GM21447 (cell line): Measurements from ENCODE around the gene TOP3A.

Experiments
- ATAC-seq: cut with Tn5 transposase; IDR thresholded peaks from one replicate; pipeline ENCODE4 v1.9.1; 2021; ENCODE audit not compliant: unreplicated experiment

Gene TOP3A

DNA sequence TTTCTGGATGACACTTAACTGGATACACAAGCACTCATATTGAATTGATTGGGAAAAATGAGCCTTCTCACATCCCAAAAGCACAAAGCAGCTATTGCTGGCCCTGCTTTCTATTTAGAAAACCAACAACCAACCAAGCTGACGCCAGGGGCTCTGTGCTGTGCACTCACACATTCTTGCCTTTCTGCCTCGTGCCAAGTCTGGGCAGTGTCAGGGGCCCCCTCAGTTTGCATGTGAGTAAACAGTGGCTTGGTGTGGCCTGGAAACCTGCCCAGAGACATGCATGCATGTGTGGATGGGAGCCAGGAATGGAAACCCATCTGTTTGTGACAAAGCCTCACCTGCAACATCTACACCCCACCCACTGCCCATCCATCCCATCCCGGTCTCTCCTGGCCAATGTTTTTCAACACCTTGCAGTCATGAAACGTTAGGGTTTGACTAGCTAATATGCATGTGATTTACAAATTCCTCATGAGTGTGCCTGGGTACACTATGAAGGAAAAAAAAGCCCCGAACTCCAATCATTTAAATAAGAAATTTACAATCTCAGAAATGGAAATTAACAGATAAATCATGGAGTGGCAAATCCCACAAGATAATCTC is 33.9 kb downstream of the TOP3A start:
- ATAC-seq, result no peak

GRCh38 chr17:18280249-18280648 is 34.5 kb downstream of the TOP3A start:
- ATAC-seq, result no peak

- no peak for ATAC-seq
These were observed 35.9 kb downstream of the TOP3A start for GRCh38 chr17:18278867-18279266.

DNA sequence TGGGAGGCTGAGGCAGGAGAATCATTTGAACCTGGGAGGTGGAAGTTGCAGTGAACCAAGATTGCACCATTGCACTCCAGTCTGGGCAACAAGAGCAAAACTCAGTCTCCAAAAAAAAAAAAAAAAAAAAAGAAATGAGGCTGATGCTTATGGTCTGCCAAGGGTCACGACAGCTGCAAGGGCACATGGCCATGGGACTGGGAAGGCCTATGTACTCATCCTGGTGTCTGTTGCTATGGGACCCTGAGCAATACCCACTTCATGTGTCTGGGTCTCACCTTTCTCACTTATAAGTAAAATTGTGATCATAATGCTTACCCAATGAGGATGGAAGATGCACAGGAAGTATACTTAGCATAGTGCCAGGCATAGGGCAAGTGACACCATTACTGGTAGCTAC is 37.7 kb downstream of the TOP3A start:
- ATAC-seq, result no peak

DNA sequence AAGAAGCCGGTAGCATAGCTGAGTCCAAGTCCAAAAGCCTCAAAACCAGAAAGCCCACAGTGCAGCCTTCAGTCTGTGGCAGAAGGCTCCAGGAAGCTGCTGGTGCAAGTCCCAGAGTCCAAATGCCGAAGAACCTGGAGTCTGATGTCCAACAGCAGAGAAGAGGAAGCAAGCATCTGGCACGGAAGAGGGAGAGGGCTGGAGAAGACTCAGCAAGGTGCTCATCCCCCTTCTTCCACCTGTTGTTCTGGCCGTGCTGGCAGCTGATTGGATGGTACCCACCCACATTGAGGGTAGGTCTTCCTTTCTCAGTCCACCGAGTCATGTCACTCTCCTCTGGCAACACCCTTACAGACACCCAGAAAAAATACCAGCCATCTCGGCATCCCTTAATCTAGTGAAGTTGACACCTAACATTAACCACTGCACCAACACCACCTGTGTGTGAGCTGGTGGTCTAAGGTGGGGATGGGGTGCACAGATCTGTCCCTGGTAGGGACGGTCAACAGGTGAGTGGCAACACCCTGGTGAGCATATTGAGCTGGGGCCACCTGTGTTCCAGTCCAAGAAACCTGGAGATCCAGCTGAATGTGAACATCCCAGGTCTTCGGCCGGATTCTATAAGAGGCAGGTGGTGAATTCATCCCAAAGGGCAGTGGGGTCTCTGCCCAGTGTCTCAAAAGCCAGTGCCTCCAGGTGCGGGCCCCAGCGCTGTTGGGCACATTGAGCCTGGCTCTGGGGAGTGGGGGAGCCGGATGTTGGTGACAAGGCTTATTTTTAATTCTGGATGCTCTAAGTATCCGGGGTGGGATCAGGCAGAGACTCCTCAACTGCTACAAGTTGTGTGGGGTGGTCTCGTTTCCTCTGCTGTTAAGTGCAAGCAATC is 44.5 kb downstream of the TOP3A start:
- no peak for ATAC-seq

- no peak for ATAC-seq
These were observed 46.7 kb downstream of the TOP3A start for GRCh38 chr17:18267927-18268711.

GRCh38 chr17:18267366-18267765 is 47.4 kb downstream of the TOP3A start:
- ATAC-seq, result no peak

DNA sequence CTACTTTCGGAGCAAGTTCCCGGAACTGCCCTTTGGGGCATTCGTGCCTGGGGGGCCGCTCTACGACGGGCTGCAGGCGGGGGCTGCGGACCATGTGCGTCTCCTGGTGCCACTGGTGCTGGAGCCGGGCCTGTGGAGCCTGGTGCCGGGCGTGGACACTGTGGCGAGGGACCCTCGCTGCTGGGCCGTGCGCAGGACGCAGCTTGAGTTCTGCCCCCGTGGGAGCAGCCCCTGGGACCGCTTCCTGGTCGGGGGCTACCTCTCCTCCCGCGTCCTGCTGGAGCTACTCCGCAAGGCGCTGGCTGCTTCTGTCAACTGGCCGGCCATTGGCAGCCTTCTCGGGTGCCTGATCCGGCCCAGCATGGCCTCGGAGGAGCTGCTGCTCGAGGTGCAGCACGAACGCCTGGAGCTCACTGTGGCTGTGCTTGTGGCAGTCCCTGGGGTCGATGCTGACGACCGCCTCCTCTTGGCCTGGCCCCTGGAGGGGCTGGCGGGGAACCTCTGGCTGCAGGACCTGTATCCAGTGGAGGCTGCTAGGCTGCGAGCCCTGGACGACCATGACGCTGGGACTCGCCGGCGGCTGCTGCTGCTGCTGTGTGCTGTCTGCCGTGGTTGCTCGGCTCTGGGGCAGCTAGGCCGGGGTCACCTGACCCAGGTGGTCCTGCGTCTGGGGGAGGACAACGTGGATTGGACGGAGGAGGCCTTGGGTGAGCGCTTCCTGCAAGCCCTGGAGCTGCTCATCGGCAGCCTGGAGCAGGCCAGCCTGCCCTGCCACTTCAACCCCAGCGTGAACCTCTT is 50.7 kb downstream of the TOP3A start:
- no peak for ATAC-seq

DNA sequence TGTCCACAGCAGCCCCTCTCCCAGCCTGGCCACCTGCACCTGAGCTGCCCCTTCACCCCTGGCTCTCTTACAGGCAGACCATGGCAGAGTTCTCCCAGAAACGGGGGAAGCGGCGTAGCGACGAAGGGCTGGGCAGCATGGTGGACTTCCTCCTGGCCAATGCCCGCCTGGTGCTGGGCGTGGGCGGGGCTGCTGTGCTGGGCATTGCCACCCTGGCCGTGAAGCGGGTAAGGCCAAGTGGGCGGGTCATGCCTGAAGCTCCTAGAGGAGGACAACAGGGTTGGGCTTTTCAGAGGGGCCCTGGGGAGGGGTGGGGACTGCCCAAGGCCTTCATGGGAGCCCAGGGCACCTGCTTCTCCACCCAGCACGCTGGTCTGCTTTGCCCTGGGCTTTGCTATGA is 52.2 kb downstream of the TOP3A start:
- ATAC-seq, result no peak

GRCh38 chr17:18262111-18262510 is 52.7 kb downstream of the TOP3A start:
- no peak for ATAC-seq

- ATAC-seq, result no peak
These were observed 53.1 kb downstream of the TOP3A start for GRCh38 chr17:18261659-18262058.

- peak; percentile 9 for ATAC-seq
These were observed 53.7 kb downstream of the TOP3A start for GRCh38 chr17:18261146-18261515.

DNA sequence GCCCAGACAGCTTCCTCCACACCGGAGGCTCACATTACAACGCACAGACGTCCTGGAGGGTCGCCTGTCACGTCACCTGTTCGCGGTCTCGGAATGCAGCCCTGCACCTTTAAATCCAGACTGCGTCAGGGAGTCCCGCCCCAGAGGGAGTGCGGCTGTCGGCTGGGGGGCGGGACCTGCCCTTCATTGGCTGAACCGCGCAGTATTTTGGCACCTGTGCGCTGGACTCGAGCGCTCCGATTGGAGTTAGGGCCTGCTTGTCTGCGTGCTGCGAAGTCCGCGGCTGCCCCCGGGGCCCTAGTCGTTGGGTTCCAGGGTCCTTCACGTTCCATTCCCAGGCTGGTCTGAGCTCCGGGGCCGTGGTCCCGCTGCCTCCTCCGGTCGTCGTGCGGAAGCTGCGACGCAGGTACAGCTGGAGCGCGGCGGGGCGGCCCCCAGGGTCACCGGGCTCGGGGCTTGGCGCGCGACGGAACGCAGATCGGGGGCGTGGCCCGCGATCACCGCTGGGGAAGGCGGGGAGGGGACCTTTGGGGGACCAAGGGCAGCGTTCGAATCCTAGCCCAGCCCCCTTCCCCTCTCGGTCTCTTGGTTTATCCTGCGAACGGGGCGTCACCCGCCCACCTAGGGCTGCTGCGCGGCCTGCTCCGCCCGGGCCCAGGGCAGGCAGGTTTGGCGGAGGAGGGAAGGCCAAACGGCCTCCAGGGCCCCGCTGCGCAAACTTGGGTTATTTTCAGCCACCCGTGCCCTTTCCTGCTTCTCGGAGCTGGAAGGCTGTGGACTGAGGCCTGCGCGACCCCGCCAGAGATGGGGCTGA is 54.3 kb downstream of the TOP3A start, which contains the start of gene MIEF2:
Gene MIEF2 (plus strand): TSS at position 331 of the 814 bp plus-strand sequence. CDS start 2,059 bp downstream, outside the sequence.
- peak; percentile 76 for ATAC-seq

- peak; percentile 4 for ATAC-seq
These were observed 55.0 kb downstream of the TOP3A start for GRCh38 chr17:18259621-18260331.

DNA sequence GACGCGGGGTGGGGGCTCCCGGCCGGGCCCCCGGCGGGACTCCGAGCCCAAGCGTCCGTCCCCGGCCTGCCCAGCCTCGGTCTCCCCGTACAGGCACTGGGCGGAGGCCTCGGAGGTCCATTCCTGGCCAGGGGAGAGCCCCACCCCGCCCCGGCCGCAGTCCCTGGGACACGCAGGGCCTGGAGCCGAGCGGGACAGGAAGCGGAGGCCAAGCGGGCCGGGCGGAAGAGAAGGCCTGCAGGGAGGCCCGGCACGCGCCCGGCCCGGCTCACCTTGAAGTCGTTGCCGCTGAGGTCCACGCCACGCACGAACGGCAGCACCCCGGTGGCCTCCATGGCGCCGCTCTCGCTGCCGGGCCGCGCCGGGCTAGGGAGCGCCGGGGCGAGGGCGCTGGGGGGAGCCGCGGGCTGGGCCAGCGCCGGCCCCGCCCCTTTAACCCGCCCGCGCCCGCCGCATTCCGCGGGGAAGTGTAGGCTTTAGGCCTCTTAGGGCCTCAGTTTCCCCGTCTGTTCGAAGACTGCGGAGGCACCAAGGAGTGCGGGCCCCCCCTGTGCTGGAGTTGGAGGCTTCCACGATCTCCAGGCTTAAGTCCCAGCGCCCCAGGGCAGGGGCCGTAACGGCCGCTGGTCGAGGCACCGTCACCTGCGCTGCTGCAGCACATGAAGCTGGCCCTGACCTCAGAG is 56.3 kb downstream of the TOP3A start, which contains the start of gene FLII:
Gene FLII (minus strand): TSS at position 383 of the 683 bp plus-strand sequence. CDS start 48 bp downstream, at position 335.
- no peak for ATAC-seq

DNA sequence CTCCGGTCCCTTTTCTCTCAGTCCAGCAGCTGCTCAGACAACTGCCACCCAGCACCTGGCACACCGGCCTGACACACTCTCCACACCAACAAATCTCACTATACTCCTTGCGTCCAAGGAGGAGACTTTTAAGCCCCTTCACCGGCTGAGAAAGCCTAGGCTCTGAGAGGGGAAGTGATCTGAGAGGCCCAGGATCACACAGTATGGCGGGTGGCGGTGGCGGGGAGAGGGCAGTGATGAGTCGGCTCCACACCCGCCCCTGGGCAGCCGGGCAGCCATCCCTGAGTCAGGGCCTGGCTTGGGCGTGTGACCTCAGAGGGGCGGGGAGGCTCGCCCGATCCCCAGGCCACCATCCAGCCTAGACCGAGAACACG is 56.8 kb downstream of the TOP3A start:
- no peak for ATAC-seq

DNA sequence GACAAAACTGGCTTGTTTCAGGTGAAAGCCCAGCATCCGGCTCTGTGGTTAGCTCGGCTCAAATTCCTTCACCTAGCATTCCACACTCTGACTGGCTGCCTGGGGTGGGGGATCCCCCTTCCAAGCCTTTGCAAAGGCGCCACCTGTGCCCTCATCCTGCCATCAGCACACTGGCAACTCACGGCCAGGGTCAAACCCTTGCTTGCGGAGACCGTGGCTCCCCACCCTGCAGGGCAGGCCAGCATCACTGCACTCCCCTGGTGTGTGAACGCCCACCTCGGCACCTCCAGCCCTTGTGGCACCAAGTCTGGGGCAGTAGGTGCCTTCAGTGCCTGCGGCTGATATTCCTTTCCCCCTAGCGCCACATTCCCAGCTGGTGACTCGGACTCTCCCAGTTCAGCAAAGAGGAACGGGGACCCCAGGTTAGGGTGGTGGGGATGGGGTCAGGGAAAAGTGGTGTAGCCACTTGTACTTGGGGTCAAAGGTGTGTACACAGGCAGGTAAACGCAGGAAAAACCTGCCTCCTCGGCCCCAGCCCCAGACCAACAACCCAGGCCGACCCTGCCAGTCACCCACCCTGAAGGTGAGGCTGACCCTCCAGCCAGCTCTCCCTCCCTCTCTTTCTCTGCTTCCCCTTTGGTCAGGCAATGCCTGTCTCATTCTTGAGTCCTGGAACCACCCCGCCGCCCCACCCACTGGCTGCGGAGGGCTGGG is 57.4 kb downstream of the TOP3A start:
- no peak for ATAC-seq

DNA sequence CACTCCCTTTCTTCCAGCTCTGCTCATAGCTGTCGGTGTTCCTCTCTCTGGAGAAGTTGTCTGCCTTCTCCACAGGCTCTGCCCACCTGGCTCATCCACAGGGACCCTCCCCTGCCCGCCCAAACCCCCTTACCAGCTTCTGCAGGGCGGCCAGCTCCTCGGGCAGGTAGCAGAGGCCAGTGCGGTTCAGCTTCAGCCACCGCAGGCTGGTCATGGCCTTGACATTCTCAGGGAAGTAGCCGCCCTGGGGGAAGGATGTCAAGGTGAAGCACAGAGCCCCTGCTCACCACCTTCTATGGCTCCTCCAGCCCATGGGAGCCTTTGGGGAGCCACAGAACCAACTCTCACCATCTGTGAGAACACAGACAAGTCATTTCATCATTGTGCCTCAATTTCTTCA is 58.0 kb downstream of the TOP3A start:
- no peak for ATAC-seq
